HEK293T (cell line): Measurements from ENCODE around the gene APC2.

Source experiments
- CTCF ChIA-PET: fragments of 350-600 bp; formaldehyde crosslinking; extraction: SDS; loops from one replicate; lab custom pipeline; 2021; ENCODE audit warnings: antibody characterized with exemption, inconsistent platforms; lab: Yijun Ruan, JAX
- POLR2A ChIA-PET: fragments of 350-600 bp; formaldehyde crosslinking; extraction: SDS; loops from one replicate; lab custom pipeline; 2020; ENCODE audit warnings: antibody characterized with exemption, inconsistent platforms; lab: Yijun Ruan, JAX
- DNase-seq: peaks from one replicate; pipeline ENCODE4 v3.0.0; 2012; ENCODE audit warnings: mixed read lengths; ENCODE audit errors: extremely low spot score
- ARNT ChIP-seq: fragments of 450-650 bp; IDR thresholded peaks from 2 replicates; pipeline ENCODE4 v1.6.1; 2017; ENCODE audit warnings: mild to moderate bottlenecking
- BHLHE40 ChIP-seq: fragments of 450-650 bp; IDR thresholded peaks from 2 replicates; pipeline ENCODE4 v1.6.1; 2016; ENCODE audit warnings: mild to moderate bottlenecking, moderate library complexity, borderline replicate concordance
- CTBP1 ChIP-seq: fragments of 450-650 bp; IDR thresholded peaks from 2 replicates; pipeline ENCODE4 v1.6.1; 2016; ENCODE audit warnings: borderline replicate concordance
- ELF4 ChIP-seq: fragments of 450-650 bp; IDR thresholded peaks from 2 replicates; pipeline ENCODE4 v1.6.1; 2017; ENCODE audit warnings: antibody characterized with exemption
- FOXA1 ChIP-seq: fragments of 450-650 bp; IDR thresholded peaks from 2 replicates; pipeline ENCODE4 v1.6.1; 2016; ENCODE audit warnings: mild to moderate bottlenecking
- FOXM1 ChIP-seq: fragments of 450-650 bp; IDR thresholded peaks from 2 replicates; pipeline ENCODE4 v1.6.1; 2017; ENCODE audit warnings: mild to moderate bottlenecking, borderline replicate concordance
- HDGF ChIP-seq: fragments of 450-650 bp; IDR thresholded peaks from 2 replicates; pipeline ENCODE4 v1.6.1; 2017; ENCODE audit warnings: antibody characterized with exemption, borderline replicate concordance
- L3MBTL2 ChIP-seq: fragments of 450-650 bp; conservative IDR thresholded peaks from 2 replicates; pipeline ENCODE4 v1.6.1; 2016; ENCODE audit warnings: mild to moderate bottlenecking
- LEF1 ChIP-seq: fragments of 450-650 bp; IDR thresholded peaks from 2 replicates; pipeline ENCODE4 v1.6.1; 2017; ENCODE audit warnings: mild to moderate bottlenecking, borderline replicate concordance
- PKNOX1 ChIP-seq: fragments of 450-650 bp; IDR thresholded peaks from 2 replicates; pipeline ENCODE4 v1.6.1; 2016
- SP1 ChIP-seq: fragments of 450-650 bp; IDR thresholded peaks from 2 replicates; pipeline ENCODE4 v1.6.1; 2017
- SUZ12 ChIP-seq: fragments of 450-650 bp; IDR thresholded peaks from 2 replicates; pipeline ENCODE4 v1.6.1; 2016; ENCODE audit warnings: mild to moderate bottlenecking
- ZNF384 ChIP-seq: fragments of 450-650 bp; IDR thresholded peaks from 2 replicates; pipeline ENCODE4 v1.6.1; 2016

The APC2 gene

GRCh38 chr19:1453525-1454364 is 3.8 kb downstream of the APC2 start:
- ChIA-PET CTCF (interaction anchor here (0.8 to 2.0 kb wide), 3 partner anchors 9 to 51 kb away, joined by 3 to 9 read pairs (median 3); no protein-coding TSS in a partner anchor), POLR2A (interaction anchor here (1.1 to 1.9 kb wide), 3 partner anchors 9 to 185 kb away, joined by 3 to 6 read pairs (median 3); partner anchors contain the start of gene CIRBP)
- DNase-seq: no peak
- no peak for TF ChIP-seq PKNOX1
- peak; percentile 80 for TF ChIP-seq L3MBTL2

- POLR2A ChIA-PET: interaction anchor here (1.1 to 1.5 kb wide), 3 partner anchors 12 to 186 kb away, joined by 3 to 6 read pairs (median 3); partner anchors contain the start of gene CIRBP
- no peak for DNase-seq
- TF ChIP-seq LEF1: no peak
- no peak for TF ChIP-seq CTBP1
- no peak for TF ChIP-seq ARNT
- no peak for TF ChIP-seq PKNOX1
- TF ChIP-seq SUZ12: no peak
- TF ChIP-seq FOXA1: no peak
- CTCF ChIA-PET: interaction anchor here (2.0 kb wide), 1 partner anchor 10 kb away, joined by 9 read pairs; no protein-coding TSS in a partner anchor
These were observed 5.0 kb downstream of the APC2 start for GRCh38 chr19:1455002-1455335.

GRCh38 chr19:1455336-1456120 is 5.6 kb downstream of the APC2 start:
- ChIA-PET CTCF (interaction anchor here (0.5 kb wide), 1 partner anchor 342 kb away, joined by 3 read pairs; no protein-coding TSS in a partner anchor), POLR2A (interaction anchor here (1.4 to 1.5 kb wide), 2 partner anchors 11 to 187 kb away, joined by 3 to 6 read pairs; partner anchors contain the start of gene CIRBP)
- DNase-seq: peak; percentile 96
- TF ChIP-seq HDGF (0 out of 2 replicates have a peak, but pooled peaks have one; percentile 14), SP1 (no peak), ZNF384 (no peak), ELF4 (no peak), LEF1 (no peak), SUZ12 (no peak)

- ChIA-PET CTCF (no interaction called here), POLR2A (interaction anchor here (1.4 to 1.5 kb wide), 2 partner anchors 12 to 187 kb away, joined by 3 to 6 read pairs; partner anchors contain the start of gene CIRBP)
- no peak for DNase-seq
- TF ChIP-seq L3MBTL2 (0 out of 2 replicates have a peak, but pooled peaks have one; percentile 50), FOXA1 (no peak)
These were observed 6.4 kb downstream of the APC2 start for GRCh38 chr19:1456121-1456900.

- ChIA-PET CTCF (no interaction called here), POLR2A (interaction anchor here (1.4 kb wide), 1 partner anchor 13 kb away, joined by 3 read pairs; no protein-coding TSS in a partner anchor)
- no peak for TF ChIP-seq PKNOX1
- no peak for TF ChIP-seq FOXM1
- TF ChIP-seq ARNT: no peak
- TF ChIP-seq SP1: no peak
- no peak for TF ChIP-seq LEF1
- no peak for DNase-seq
These were observed 7.3 kb downstream of the APC2 start for GRCh38 chr19:1457031-1457739.

GRCh38 chr19:1457892-1458291 is 8.0 kb downstream of the APC2 start:
- DNase-seq: no peak
- TF ChIP-seq FOXM1 (no peak), ZNF384 (no peak), FOXA1 (no peak), LEF1 (no peak), BHLHE40 (no peak), SP1 (no peak), CTBP1 (no peak), L3MBTL2 (no peak)
- CTCF ChIA-PET: no interaction called here
- POLR2A ChIA-PET: interaction anchor here (1.0 to 1.4 kb wide), 2 partner anchors 11 to 14 kb away, joined by 3 read pairs; no protein-coding TSS in a partner anchor
